ENCODE data around the gene GH1.

DNA sequence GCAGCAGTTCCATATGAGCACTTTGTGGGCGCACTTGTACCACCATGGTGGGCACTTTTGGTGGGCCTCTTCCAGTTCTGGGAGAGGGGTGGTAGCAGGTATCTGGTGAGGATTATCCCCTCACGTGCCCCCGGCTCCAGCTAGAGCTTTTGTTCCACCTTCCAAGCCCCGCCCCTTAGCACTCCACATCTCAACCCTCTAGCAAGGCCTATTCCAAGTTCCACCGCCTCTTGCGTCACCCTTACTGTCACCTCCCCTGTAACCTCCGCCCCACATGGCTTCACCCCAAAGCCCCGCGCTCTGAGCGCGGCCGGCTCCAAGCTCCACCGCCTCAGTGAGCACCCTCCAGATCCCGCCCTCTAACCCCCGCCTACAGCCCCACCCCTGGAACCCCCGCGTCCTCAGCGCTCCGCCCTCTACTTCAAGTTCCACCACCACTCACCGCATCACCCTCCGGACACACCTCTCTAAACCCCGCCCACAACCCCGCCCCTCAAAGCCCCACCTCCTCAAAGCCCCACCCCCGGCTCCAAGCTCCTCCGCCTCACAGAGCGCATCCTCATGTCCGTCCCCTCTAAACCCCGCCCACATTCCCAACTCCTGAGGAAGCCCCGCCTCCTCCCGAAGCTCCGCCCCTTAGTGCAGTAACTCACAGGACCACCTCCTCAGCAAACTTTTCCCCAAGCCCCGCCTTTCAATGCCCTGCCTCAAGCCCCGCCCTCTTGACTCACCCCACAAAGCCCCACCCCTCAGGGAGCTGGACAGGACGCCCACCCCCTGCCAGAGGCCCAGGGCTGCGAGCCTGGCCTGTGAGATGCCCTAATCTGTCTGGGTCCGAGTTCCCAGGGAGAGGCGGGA is 42.9 kb upstream of the GH1 start:
- TF ChIP-seq TAF1 (IDR thresholded peaks at IDR 0.05; ENCODE audit: borderline replicate concordance, low read depth, low read length) (no peak), POLR2AphosphoS5 (IDR thresholded peaks at IDR 0.05; ENCODE audit: low read depth, low read length) (no peak)
